NCI-H1105 treated with DMSO at 0.1 percent for 48 hours (cell line): Measurements from ENCODE around the gene PAQR6.

Experiments
- DNase-seq: peaks from one replicate; lab custom pipeline; 2025; lab: John Stamatoyannopoulos, UW

Gene PAQR6

GRCh38 chr1:156247460-156248322, at the start of gene PAQR6:
PAQR6 (minus strand) TSS chr1:156248056; CDS start chr1:156246731, 1,325 bp downstream.
- no peak for DNase-seq

DNA sequence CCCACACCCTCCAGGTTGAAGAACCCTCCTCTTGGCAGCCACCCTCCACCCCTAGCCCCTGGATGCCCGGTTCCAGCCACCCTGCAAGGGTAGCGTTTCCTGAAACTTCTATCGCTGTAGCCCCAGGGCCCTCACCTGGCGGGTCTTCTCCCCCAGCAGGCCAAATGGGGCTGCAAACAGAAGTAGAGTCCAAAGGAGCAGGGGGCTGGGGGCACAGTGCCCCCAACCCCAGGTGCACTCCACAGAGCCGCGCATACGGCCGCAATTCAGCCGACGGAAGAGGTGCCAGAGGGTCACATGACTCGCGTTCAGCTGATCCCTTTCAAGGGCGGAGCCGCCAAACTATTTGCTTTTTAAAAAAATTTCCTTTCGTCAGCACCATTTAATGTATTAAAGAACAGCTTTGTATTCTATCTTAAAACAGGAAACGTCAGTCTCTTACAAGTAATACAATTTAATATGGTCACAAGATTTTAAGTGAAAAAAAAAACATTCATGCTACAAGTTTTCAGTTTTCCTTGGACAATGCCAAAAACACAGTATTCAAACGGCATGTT, 47.6 kb upstream of the PAQR6 start, which contains the start of gene GLMP:
GLMP (minus strand) TSS at position 289 of the 557 bp plus-strand sequence; CDS start at position 255, 34 bp downstream.
- DNase-seq, result peak; percentile 65

DNA sequence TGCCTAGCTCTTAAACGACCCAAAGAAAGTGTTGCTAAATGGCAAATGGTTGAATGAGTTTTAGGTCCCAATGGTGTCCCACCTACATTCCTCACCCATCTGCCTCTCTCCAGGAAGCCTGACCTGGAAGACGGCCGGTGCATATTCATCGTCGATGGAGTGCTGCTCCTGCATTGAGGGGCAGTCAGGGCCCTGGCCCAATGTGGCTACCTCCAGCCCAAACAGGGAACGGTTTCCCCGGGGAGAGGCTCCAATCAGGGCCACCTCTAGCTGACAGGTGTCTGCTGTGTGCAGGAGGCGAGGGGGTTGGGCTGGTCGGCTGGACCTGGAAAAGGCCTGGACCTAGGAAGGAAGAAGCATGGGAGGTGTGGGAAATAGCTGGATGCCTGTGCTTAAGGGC, 46.0 kb upstream of the PAQR6 start:
- DNase-seq, result no peak

DNA sequence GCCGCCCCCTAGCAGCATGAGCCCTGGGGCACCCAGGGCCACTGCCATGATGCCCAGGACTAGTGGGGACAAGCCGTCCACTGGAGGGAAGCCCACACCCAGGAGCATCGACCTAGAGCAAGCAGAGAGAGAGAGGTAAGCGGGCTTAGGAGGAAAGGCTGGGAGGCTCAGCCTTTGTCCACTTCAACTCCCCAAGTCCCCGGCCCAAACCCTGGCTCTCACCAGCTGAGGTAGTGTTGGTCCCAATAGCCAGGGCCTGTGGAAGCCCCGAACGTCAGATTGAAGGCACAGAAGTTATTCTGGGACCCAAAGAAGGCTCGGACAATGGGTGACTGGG, 45.2 kb upstream of the PAQR6 start:
- DNase-seq, result no peak

GRCh38 chr1:156291226-156292061, 43.6 kb upstream of the PAQR6 start:
- DNase-seq, result peak; percentile 87

- DNase-seq, result no peak
Observed at GRCh38 chr1:156289857-156290256, 42.0 kb upstream of the PAQR6 start.

DNA sequence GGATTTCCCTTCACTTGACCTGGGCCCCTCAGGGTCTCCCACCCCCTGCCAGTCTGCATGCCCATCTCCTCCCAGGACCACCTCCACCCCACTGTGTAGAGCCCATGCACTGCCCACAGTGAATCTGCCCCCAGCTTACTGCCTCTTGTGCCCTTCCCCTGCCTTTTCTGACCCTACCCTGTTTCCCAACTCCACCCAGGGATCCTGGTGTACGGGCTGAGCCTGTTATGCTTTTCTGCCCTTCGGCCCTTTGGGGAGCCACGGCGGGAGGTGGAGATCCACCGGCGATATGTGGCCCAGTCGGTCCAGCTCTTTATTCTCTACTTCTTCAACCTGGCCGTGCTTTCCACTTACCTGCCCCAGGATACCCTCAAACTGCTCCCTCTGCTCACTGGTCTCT, 38.2 kb upstream of the PAQR6 start:
- no peak for DNase-seq

DNA sequence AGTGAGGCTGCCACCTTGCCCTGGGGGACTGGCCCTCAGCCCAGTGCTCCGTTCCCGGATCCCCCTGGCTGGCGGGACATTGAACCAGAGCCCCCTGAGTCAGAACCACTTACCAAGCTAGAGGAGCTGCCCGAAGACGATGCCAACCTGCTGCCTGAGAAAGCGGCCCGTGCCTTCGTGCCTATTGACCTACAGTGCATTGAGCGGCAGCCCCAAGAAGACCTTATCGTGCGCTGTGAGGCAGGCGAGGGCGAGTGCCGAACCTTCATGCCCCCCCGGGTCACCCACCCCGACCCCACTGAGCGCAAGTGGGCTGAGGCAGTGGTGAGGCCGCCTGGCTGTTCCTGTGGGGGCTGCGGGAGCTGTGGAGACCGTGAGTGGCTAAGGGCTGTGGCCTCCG, 37.6 kb upstream of the PAQR6 start:
- no peak for DNase-seq

DNA sequence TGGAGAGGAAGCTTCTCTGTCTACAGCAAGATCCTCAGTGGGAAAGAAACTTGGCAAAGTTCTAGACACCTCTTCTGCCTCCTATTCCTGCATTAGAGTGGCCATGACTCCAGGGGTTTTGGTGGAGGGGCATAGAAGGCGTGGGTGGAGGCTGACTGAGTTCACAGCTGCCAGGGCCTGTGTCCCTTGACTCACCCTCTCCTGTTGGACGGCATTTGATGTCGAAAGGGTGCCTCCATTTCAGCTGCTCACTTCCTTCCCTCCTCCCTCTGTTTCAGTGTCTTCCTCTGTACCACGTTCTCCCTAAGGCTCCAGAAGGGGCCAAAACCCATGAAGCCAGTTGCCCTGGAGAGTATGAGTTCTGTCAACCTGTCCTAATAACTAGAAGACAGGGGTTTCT, 36.9 kb upstream of the PAQR6 start:
- no peak for DNase-seq

- DNase-seq, result no peak
Observed at GRCh38 chr1:156284112-156284511, 36.3 kb upstream of the PAQR6 start, which contains the start of gene TMEM79. TMEM79 (plus strand) TSS chr1:156284325; CDS start chr1:156285227, 902 bp downstream.

DNA sequence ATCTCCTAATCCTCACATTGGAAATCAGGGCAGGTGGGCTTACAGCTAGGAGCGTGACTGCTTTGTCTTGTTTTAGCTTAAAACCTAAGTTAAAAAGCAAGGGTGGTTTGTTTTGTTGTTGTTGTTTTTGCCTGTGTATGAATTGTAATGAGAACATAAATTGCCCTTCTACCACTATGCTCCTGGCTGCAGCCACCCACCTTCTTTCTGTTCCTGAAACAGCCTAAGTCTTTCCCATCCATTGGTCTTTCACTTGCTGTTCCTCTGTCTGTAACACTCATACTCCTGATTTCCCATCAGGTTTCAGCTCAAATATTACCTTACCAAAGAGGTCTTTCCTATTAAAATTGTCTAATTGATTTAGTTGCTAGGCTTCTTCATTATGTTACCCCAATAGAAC, 35.7 kb upstream of the PAQR6 start:
- no peak for DNase-seq

GRCh38 chr1:156282479-156283222, 34.8 kb upstream of the PAQR6 start, which contains the start of gene SMG5:
SMG5 (minus strand) TSS chr1:156282825; CDS start chr1:156282680, 145 bp downstream.
- peak; percentile 98 for DNase-seq

- peak; percentile 55 for DNase-seq
Observed at GRCh38 chr1:156281693-156282478, 34.0 kb upstream of the PAQR6 start.

- DNase-seq, result no peak
Observed at GRCh38 chr1:156281281-156281680, 33.4 kb upstream of the PAQR6 start.

DNA sequence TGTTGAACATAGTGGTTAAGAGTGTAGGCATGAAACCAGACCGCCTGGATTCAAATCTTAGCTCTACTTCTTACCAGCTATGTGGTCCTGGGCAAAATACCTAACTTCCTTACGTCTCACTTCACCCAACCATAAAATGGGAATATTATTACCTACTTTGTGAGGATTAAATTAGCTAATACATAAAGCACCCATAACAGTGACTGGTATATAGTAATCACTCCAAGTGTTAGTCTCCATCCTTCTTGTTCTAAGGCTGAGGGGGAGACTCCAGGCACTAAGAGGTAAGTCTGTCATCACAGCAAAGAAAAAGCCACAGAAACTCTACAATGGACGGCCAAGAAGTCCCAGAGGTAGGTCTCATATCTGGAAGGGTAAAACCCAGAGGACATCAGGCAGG, 32.0 kb upstream of the PAQR6 start:
- DNase-seq, result no peak

GRCh38 chr1:156276966-156277381, 29.1 kb upstream of the PAQR6 start:
- DNase-seq, result no peak

DNA sequence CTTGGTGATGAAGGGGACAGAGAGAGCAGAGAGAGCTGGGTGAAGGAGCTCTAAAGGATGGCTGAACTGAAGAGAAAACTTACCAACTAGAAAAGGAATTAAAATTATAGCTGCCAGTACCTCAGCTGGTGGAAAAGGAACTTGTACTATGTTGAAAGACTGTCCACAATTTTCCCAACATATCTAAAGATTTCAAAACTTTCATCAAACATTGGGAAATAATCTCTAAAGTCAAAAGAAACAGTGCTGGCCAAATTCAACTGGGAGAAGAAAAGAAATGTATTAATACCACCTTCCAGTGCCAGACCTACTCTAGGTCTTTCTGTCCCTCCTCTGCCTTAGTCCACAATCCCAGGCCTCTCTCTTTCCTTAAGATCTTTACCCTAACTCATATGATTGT, 28.7 kb upstream of the PAQR6 start:
- DNase-seq, result no peak

DNA sequence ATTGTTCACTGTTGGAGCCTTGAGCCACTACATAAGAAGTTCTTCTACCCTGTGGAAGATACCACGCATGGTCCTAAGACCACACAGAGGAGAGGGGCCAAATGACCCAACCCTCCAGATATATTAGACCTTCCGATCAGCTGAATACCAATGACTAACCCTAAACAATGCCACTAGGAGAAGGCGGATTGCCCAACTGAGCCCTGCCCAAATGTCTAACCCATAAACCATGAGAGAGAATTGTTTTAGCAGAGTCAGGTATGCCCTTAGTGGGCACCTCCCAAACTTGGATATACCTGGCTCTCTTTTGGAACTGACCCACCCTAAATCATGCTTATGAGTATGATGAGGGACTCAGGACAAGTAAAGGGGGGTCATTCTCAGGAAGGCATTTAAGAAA, 22.5 kb upstream of the PAQR6 start:
- DNase-seq, result no peak

DNA sequence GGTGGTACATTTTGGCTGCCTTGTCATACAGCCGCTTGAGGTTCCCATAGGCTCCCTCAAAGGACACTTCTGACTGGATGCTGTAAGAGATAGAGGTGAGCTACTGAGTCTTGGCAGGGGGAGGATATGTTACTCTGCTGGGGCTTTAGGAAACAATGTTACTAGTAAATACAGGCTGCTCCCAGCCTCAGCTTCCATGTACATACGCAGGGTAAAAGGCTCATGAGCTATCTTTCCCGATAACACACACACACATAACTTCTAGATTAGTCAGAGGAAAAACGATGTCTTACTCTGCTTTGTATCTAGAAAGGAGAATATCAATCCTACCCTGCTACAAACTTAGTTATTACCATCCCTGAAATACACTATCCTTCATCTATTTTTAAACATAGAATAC, 20.5 kb upstream of the PAQR6 start:
- DNase-seq, result no peak

- no peak for DNase-seq
Observed at GRCh38 chr1:156266051-156266450, 18.2 kb upstream of the PAQR6 start.

DNA sequence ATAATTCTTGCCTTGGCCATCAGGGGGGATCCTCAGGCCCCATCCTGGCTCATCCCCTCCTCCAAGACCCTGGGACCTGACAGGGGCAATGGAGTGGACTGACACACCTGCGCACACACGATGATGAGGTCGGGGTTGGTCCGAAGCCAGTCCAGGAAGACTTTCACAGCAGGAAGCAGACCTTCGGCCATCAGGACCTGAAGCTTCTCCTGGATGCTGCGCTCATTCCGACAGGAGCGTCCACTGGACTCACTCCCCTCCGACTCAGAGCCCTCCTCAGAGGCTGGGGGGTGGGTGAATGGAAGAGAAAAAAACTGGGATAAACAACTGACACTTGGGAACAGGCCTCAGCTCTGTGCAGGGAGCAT, 15.4 kb upstream of the PAQR6 start:
- no peak for DNase-seq
